Activated CD8-positive, alpha-beta memory T cell treated with anti-CD3 and anti-CD28 coated beads, Interleukin-2, amount 50 U/mL, for 24 hours (primary cell): ENCODE measurements around the gene ALOX5.
"Not testable (repeated sequence)": the region's sequence is repeated elsewhere in the genome, so short reads cannot be mapped to it uniquely, and the experiment has no call there.

Source experiments
- DNase-seq: peaks from one replicate; pipeline ENCODE4 v3.0.0-alpha.2; 2020; ENCODE audit errors: extremely low read depth

ALOX5 gene

GRCh38 chr10:45374350-45375052 is 485 bp downstream of the ALOX5 start:
- DNase-seq: no peak

- no peak for DNase-seq
These were observed 1.1 kb downstream of the ALOX5 start for GRCh38 chr10:45375101-45375500.

GRCh38 chr10:45375716-45376231 is 1.8 kb downstream of the ALOX5 start:
- DNase-seq: no peak

GRCh38 chr10:45376371-45376801 is 2.4 kb downstream of the ALOX5 start:
- no peak for DNase-seq

GRCh38 chr10:45377321-45377720 is 3.3 kb downstream of the ALOX5 start:
- no peak for DNase-seq

- no peak for DNase-seq
These were observed 3.8 kb downstream of the ALOX5 start for GRCh38 chr10:45377858-45378257.

- no peak for DNase-seq
These were observed 5.1 kb downstream of the ALOX5 start for GRCh38 chr10:45378914-45379726.

- no peak for DNase-seq
These were observed 6.0 kb downstream of the ALOX5 start for GRCh38 chr10:45379891-45380540.

GRCh38 chr10:45380903-45381620 is 7.0 kb downstream of the ALOX5 start:
- no peak for DNase-seq

GRCh38 chr10:45382591-45382990 is 8.6 kb downstream of the ALOX5 start:
- DNase-seq: no peak

- DNase-seq: no peak
These were observed 9.8 kb downstream of the ALOX5 start for GRCh38 chr10:45383682-45384330.

- DNase-seq: no peak
These were observed 12.6 kb downstream of the ALOX5 start for GRCh38 chr10:45386657-45387056.

GRCh38 chr10:45387096-45387893 is 13.3 kb downstream of the ALOX5 start:
- DNase-seq: no peak

GRCh38 chr10:45389671-45390070 is 15.7 kb downstream of the ALOX5 start:
- DNase-seq: not testable (repeated sequence)

- DNase-seq: not testable (repeated sequence)
These were observed 17.6 kb downstream of the ALOX5 start for GRCh38 chr10:45391636-45392035.

- no peak for DNase-seq
These were observed 21.5 kb downstream of the ALOX5 start for GRCh38 chr10:45395554-45395953.

GRCh38 chr10:45398595-45398994 is 24.6 kb downstream of the ALOX5 start:
- no peak for DNase-seq

GRCh38 chr10:45399113-45399512 is 25.1 kb downstream of the ALOX5 start:
- DNase-seq: no peak

GRCh38 chr10:45403151-45403550 is 29.1 kb downstream of the ALOX5 start:
- no peak for DNase-seq

- no peak for DNase-seq
These were observed 30.2 kb downstream of the ALOX5 start for GRCh38 chr10:45404087-45404769.
